GM12878 (cell line): Measurements from ENCODE around the gene RGS16. TPM values are rescaled to one million over a fixed set of nuclear protein-coding genes. Genes with fewer than 3 reads are reported as not detected.
A peak's percentile ranks its signal among the peaks of the same experiment; 100 is the strongest.

Experiments
- ATAC-seq: fragments of 200-7000 bp; cut with Tn5 transposase; 3 replicates; pipeline ENCODE4 v1.9.1; 2020; ENCODE audit warnings: mild to moderate bottlenecking, moderate library complexity
- BruUV-seq: library from RNA; stranded (reverse); fragments of 400-500 nt; replicated peaks from 2 replicates; lab custom pipeline; 2021; lab: Mats Ljungman, UMichigan
- CTCF ChIA-PET: fragments of 300-600 bp; sonication (Branson Sonifier 250); formaldehyde crosslinking; extraction: SDS; loops from one replicate; lab custom pipeline; 2021; ENCODE audit warnings: inconsistent platforms; lab: Yijun Ruan, JAX
- POLR2A ChIA-PET: fragments of 350-600 bp; formaldehyde crosslinking; extraction: SDS; loops from one replicate; lab custom pipeline; 2021; ENCODE audit warnings: inconsistent platforms; lab: Charles Lee
- RAD21 ChIA-PET: fragments of 300-600 bp; sonication (Branson Sonifier 250); formaldehyde crosslinking; loops from one replicate; lab custom pipeline; 2023; ENCODE audit warnings: antibody characterized with exemption; ENCODE audit not compliant: unreplicated experiment; lab: Charles Lee
- SMC1A ChIA-PET: fragments of 300-600 bp; sonication (Branson Sonifier 250); formaldehyde crosslinking; loops from one replicate; lab custom pipeline; 2023; ENCODE audit not compliant: unreplicated experiment, uncharacterized antibody; lab: Charles Lee
- DNase-seq: peaks from one replicate; pipeline ENCODE4 v3.0.0-alpha.2; 2011; ENCODE audit warnings: low read depth, low spot score
- FAIRE-seq: peaks from 3 replicates; lab custom pipeline; 2011; peaks lifted over from hg19 to GRCh38; lab: Jason Lieb, UNC
- H2AFZ ChIP-seq: 2 replicates; pipeline ENCODE4 v1.6.0; 2011; ENCODE audit warnings: low read depth, low read length, control low read depth; ENCODE audit not compliant: control insufficient read depth
- H3K27ac ChIP-seq: 2 replicates; pipeline ENCODE4 v1.5.1; 2011; ENCODE audit warnings: control low read depth; ENCODE audit not compliant: control insufficient read depth, insufficient read depth
- H3K27me3 ChIP-seq, 2 experiments: replicated peaks in 1 of 2; 2 replicates each; pipeline versions ENCODE4 v1.6.0 to v1.6.1; 2011; ENCODE audit warnings: low read length in 1 of 2; ENCODE audit not compliant: control insufficient read depth in 2 of 2, insufficient read depth in 2 of 2
- H3K36me3 ChIP-seq, 2 experiments: 2 replicates each; pipeline ENCODE4 v1.5.1; 2011; ENCODE audit warnings: low read length in 1 of 2; ENCODE audit not compliant: control insufficient read depth in 2 of 2, insufficient read depth in 2 of 2
- H3K4me1 ChIP-seq: 2 replicates; pipeline ENCODE4 v1.6.1; 2011; ENCODE audit warnings: mild to moderate bottlenecking, low read length, moderate library complexity, mixed read lengths; ENCODE audit not compliant: control insufficient read depth, insufficient read depth
- H3K4me2 ChIP-seq: 2 replicates; pipeline ENCODE4 v1.6.0; 2011; ENCODE audit warnings: control low read depth; ENCODE audit not compliant: control insufficient read depth, insufficient read depth
- H3K4me3 ChIP-seq: fragments of 200-600 bp; sonication (generic); 2 replicates; pipeline ENCODE4 v1.5.1; 2016
- H3K79me2 ChIP-seq: 2 replicates; pipeline ENCODE4 v1.6.0; 2011; ENCODE audit warnings: low read length; ENCODE audit not compliant: control insufficient read depth, insufficient read depth
- H3K9ac ChIP-seq: 2 replicates; pipeline ENCODE4 v1.8.0; 2011; ENCODE audit warnings: low read length, control low read depth, mixed read lengths; ENCODE audit not compliant: control insufficient read depth, insufficient read depth
- H3K9me3 ChIP-seq: replicated peaks from 3 replicates; pipeline ENCODE4 v1.5.1; 2011; ENCODE audit warnings: mild to moderate bottlenecking, low read length; ENCODE audit not compliant: control insufficient read depth, insufficient read depth
- H4K20me1 ChIP-seq: 2 replicates; pipeline ENCODE4 v1.6.0; 2011; ENCODE audit not compliant: control insufficient read depth, insufficient read depth
- ATF2 ChIP-seq: IDR thresholded peaks from 2 replicates; pipeline ENCODE4 v1.6.1; 2012; ENCODE audit warnings: low read length, inconsistent platforms
- BCL11A ChIP-seq: IDR thresholded peaks from 2 replicates; pipeline ENCODE4 v1.6.1; 2011; ENCODE audit warnings: low read depth, low read length
- BHLHE40 ChIP-seq, 2 experiments: fragments of 450-650 bp in 1 of 2; IDR thresholded peaks; 2 replicates each; pipeline ENCODE4 v1.6.1; 2011 to 2017; ENCODE audit warnings: low read depth in 2 of 2, borderline replicate concordance in 1 of 2, improper control_type of control experiment in 1 of 2, low read length in 1 of 2, mild to moderate bottlenecking in 1 of 2
- BRCA1 ChIP-seq: IDR thresholded peaks from 2 replicates; pipeline ENCODE4 v1.6.1; 2011; ENCODE audit warnings: low read depth, low read length, improper control_type of control experiment
- CREB1 ChIP-seq: IDR thresholded peaks from 2 replicates; pipeline ENCODE4 v1.6.1; 2012; ENCODE audit warnings: low read depth, mild to moderate bottlenecking, inconsistent platforms
- E2F8 ChIP-seq: fragments of 450-650 bp; IDR thresholded peaks from 2 replicates; pipeline ENCODE4 v1.6.1; 2018; ENCODE audit warnings: mild to moderate bottlenecking, low read depth, moderate library complexity; ENCODE audit not compliant: partially characterized antibody
- NBN ChIP-seq: fragments of 450-650 bp; IDR thresholded peaks from 2 replicates; pipeline ENCODE4 v1.6.1; 2016
- NFIC ChIP-seq: IDR thresholded peaks from 2 replicates; pipeline ENCODE4 v1.6.1; 2012; ENCODE audit warnings: low read depth, mild to moderate bottlenecking, inconsistent platforms, low read length, moderate library complexity
- STAT3 ChIP-seq: IDR thresholded peaks from 2 replicates; pipeline ENCODE4 v1.6.1; 2011; ENCODE audit warnings: low read depth, low read length, improper control_type of control experiment
- SUZ12 ChIP-seq: fragments of 200-600 bp; sonication (generic); IDR thresholded peaks from one replicate; pipeline ENCODE4 v1.6.1; 2018; ENCODE audit warnings: antibody characterized with exemption, mild to moderate bottlenecking; ENCODE audit not compliant: unreplicated experiment
- TCF3 ChIP-seq: IDR thresholded peaks from 2 replicates; pipeline ENCODE4 v1.6.1; 2012; ENCODE audit warnings: low read depth, mild to moderate bottlenecking, low read length, borderline replicate concordance; ENCODE audit not compliant: insufficient read depth
- USF1 ChIP-seq: IDR thresholded peaks from 2 replicates; pipeline ENCODE4 v1.6.1; 2011; ENCODE audit warnings: borderline replicate concordance, low read depth, mild to moderate bottlenecking, moderate library complexity, mixed read lengths, low read length; ENCODE audit not compliant: insufficient read depth; ENCODE audit errors: extremely low read length
- ZBTB4 ChIP-seq: fragments of 450-650 bp; formaldehyde crosslinking; IDR thresholded peaks from 2 replicates; pipeline ENCODE4 v1.4.0; 2022; ENCODE audit warnings: mild to moderate bottlenecking, moderate library complexity
- ZNF207 ChIP-seq: fragments of 450-650 bp; IDR thresholded peaks from 2 replicates; pipeline ENCODE4 v1.6.1; 2014; ENCODE audit warnings: antibody characterized with exemption, mild to moderate bottlenecking, borderline replicate concordance
- WGBS: methylation state at CpG from one replicate; pipeline ENCODE4 v1.1.6; 2016; ENCODE audit warnings: low lambda C conversion rate; ENCODE audit not compliant: insufficient replicate concordance, insufficient coverage; ENCODE audit errors: missing lambda C conversion rate; 5-methylcytosine and 5-hydroxymethylcytosine counted together
- in situ Hi-C: fragments of 300-500 bp; cut with MboI; formaldehyde crosslinking; loops from 9 replicates; pipeline ENCODE4 v1.14.3; 2018; ENCODE audit warnings: mixed read lengths
- intact Hi-C: fragments of 100-400 bp; cut with micrococcal nuclease; formaldehyde crosslinking; loops from one replicate; pipeline ENCODE4 v1.14.2; 2022; ENCODE audit not compliant: unreplicated experiment
- polyA plus RNA-seq, 11 experiments: library from polyadenylated mRNA; depleted of rRNA in 4 of 11; unstranded in 6 of 11; stranded (reverse) in 5 of 11; fragments of >200 nt; fragmentation: Nextera tagmentation in 4 of 11; fragmentation: Illumina TruSeq in 1 of 11; extraction: Ambion mirVana in 4 of 11; extraction: Trizol in 1 of 11; gene quantifications; 1 replicate in 1 of 11; 2 replicates in 10 of 11; pipeline versions ENCODE4 v1.2.1 to v1.2.3, GENCODE V29; 2011 to 2016; ENCODE audit warnings: inconsistent platforms in 2 of 11, missing spikeins in 2 of 11, low read depth in 1 of 11
- total RNA-seq, 4 experiments: library from RNA; depleted of rRNA in 3 of 4; stranded (reverse); fragments of >200 nt in 3 of 4; fragmentation: Illumina TruSeq in 1 of 4; extraction: Trizol in 1 of 4; gene quantifications; 2 replicates each; pipeline versions ENCODE4 v1.2.1 to v1.2.3, GENCODE V29; 2013 to 2021

Gene RGS16
- total and polyA plus RNA-seq, 10 of the 15 experiments (the other 5 are each of a cell fraction or from before 2014, with no cell fraction given): 16.4 to 58.2 (median 44.6) TPM

GRCh38 chr1:182622901-182623528 is 18.8 kb upstream of the RGS16 start:
- WGBS: 3% methylated on average over 6 of the region's 6 CpGs
- POLR2A ChIA-PET: interaction anchor here (0.9 to 3.0 kb wide), 8 partner anchors 8 to 54 kb away, joined by 3 to 13 read pairs (median 7); partner anchors contain the start of gene RGS16
- Histone ChIP-seq H3K36me3 (no peaks in the 10 kb centered on the region), H3K4me1 (peaks cover 59% of the 10 kb centered on the region), H2AFZ (peak overlapping the region; percentile 19), H3K27me3 (no peaks in the 10 kb centered on the region), H3K27ac (peak overlapping the region; percentile 29), H3K4me2 (peak overlapping the region; percentile 30), H3K9ac (no peak overlapping the region; the same call in 1 of the 2 replicates), H3K79me2 (no peaks in the 10 kb centered on the region), H3K9me3 (peaks cover 2% of the 10 kb centered on the region; the same call in 1 of the 3 replicates), H3K4me3 (peak overlapping the region; percentile 42), H4K20me1 (no peaks in the 10 kb centered on the region)
- RAD21 ChIA-PET: interaction anchor here (0.8 to 3.1 kb wide), 11 partner anchors 8 to 163 kb away, joined by 3 to 23 read pairs (median 5); partner anchors contain the start of gene RGS16
- SMC1A ChIA-PET: interaction anchor here (0.5 to 14.8 kb wide), 12 partner anchors 8 to 164 kb away, joined by 3 to 238 read pairs (median 4); partner anchors contain the start of gene RGS16
- FAIRE-seq (no peak), DNase-seq (no peak), ATAC-seq (peak; percentile 79)
- in situ Hi-C loops (no loop called here), intact Hi-C loops (no loop called here)
- CTCF ChIA-PET: interaction anchor here (1.1 to 2.5 kb wide), 6 partner anchors 14 to 160 kb away, joined by 3 to 12 read pairs (median 5); no protein-coding TSS in a partner anchor
- no TSS peak for BruUV-seq
- TF ChIP-seq BHLHE40 (IDR thresholded peaks at IDR 0.05; ENCODE audit: borderline replicate concordance in 1 of 2, low read depth in 2 of 2, low read length in 1 of 2) (peak in 1 of 2 experiments; percentile 13; a peak in 1 of 4 replicates), CREB1 (peak; percentile 48; the same call in 1 of the 2 replicates), ZNF207 (0 out of 2 replicates have a peak, but pooled peaks have one; percentile 57), TCF3 (peak; percentile 90), ATF2 (no peak; the same call in 1 of the 2 replicates), ZBTB4 (no peak), NFIC (peak; percentile 99), STAT3 (no peak), USF1 (no peak), E2F8 (no peak), BCL11A (peak; percentile 70; the same call in 1 of the 2 replicates), SUZ12 (no peak), BRCA1 (no peak), NBN (peak; percentile 45)
